NCI-H82 (cell line): ENCODE data around the gene EME1.
A peak's percentile ranks its signal among the peaks of the same experiment; 100 is the strongest.
"Not testable (repeated sequence)": the region's sequence is repeated elsewhere in the genome, so short reads cannot be mapped to it uniquely, and the experiment has no call there.

Experiments
- DNase-seq: peaks from one replicate; lab custom pipeline; 2025; lab: John Stamatoyannopoulos, UW

The EME1 gene

GRCh38 chr17:50425682-50426471 lies 52.8 kb downstream of the EME1 start, which contains the start of gene ACSF2:
Gene ACSF2, plus strand, starts transcription at chr17:50426218. Its CDS starts 44 bp downstream, at chr17:50426262.
- peak; percentile 42 for DNase-seq

DNA sequence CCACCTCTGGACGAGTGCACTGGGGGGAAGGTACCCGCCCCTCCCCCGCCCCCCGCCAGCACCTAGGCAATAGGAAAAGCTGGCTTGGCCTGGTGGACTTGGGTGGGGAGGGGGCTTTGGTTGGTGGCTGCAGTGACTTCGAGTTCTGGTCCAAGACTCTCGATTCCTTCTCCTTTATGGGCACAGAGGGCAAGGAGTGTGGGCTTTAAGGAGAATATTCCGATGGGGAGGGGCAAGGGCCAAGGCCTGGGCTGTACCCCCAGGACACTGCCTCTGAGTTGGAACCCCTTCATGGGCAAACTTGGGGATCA lies 53.4 kb downstream of the EME1 start:
- DNase-seq = no peak

DNA sequence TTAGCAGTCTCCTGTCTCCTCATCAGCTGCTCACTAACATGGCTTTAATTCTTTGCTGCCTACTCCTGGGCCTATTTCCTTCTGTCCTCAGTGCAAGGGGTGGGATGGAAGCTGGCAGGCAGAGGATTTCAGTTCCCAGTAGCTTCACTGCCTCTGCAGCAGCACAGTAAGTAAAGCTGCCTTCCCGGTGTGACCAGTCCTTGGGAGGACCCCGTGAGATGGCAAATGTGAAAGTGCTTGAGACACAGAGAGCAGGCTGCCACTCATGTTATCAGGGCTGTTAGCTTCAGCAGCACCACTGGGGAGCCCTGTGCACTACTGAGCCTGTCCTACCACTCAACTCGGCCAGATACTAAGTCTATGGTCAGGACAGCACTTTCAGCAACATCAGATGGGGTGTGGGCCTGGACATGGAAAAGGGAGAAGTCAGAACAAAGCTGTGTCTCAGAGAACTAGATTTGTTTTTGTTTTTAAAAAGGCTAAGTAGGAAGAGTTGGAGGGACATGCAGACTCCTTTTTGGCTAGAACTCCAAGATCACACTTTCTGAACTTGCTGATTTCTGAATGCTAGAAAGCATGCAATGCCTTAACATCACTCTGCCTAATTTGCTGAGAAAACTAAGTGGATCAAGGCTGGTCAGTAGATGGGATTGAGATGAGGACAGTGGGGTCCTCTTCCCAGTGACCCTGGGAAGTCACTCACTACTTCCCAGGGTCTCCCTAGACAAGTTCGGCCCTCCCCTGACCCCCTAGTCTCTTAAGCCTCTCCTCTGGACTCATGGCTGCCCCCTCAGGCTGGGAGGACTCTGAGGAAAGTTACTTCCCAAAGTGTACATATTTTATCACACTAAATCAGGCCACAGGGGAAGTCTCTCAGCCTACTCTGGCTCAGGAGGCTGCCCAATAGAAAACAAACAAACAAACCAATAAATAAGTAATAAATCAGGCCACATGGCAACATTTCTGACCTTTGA lies 54.1 kb downstream of the EME1 start:
- DNase-seq = peak; percentile 49

DNA sequence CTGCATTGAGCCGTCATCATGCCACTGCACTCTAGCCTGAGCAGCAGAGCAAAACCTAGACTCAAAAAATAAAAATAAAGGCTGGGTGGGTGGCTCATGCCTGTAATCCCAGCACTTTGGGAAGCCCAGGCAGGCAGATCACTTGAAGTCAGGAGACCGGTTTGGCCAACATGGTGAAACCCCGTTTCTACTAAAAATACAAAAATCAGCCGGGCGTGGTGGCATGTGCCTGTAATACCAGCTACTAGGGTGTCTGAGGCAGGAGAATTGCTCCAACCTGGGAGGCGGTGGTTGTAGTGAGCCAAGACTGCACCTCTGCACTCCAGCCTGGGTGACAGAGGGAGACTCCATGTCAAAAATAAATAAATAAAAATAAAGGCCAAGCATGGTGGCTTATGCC lies 55.1 kb downstream of the EME1 start:
- not testable (repeated sequence) for DNase-seq

DNA sequence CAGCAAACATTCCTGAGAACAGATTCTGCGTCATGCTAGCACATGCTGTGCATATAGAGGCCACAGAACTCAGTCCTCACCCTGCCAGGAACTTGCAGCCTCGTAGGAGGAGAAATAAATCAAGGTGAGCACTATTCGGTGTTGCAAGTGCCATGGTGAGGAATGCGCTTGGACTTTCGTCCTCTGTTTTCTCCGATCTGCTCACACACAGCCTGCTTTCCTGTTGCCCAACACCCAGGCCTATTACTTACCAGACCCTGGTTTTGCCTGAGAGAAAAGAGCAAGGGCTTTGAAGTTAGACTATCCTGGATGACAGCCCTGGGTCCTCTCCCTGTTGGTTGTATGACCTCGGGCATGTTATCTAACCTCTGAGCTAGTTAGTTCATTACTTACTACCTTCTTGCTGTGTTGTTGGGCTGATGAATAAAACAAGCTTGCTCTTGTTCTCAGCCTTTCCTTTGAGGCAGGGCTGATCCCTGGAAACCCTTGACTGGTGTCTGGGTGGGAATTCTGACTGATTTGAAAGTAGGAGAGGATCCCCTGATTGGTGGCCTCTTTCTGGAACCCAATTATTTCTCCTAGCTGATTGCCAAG lies 55.9 kb downstream of the EME1 start:
- DNase-seq = no peak

DNA sequence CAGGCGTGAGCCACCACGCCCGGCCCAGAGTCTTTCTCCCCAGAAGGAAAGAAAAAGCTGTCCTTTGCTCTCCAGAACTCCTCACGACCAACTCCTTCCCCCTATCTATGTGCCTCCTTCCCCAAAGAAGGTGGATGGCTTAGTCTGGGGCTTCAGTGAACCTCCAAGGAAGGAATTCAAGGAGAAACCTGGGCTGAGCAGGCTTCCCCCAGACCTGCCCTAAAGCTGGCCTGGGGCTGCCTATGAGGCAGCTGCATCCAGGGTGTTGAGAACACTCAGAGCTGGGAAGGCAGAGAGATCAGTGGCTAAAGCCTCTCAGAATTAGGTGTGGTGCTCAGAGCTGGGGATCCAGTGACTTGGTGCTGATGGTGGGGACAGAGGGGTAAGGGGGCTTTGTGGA lies 56.8 kb downstream of the EME1 start:
- peak; percentile 21 for DNase-seq
